ENCODE measurements around the gene TCERG1. TPM values are rescaled to one million over a fixed set of nuclear protein-coding genes. Genes with fewer than 3 reads are reported as not detected.
A peak's percentile ranks its signal among the peaks of the same experiment; 100 is the strongest.

Gene TCERG1
- total and polyA plus RNA-seq, 2 experiments from 2014 or later = 23.6 to 37.0 TPM

DNA sequence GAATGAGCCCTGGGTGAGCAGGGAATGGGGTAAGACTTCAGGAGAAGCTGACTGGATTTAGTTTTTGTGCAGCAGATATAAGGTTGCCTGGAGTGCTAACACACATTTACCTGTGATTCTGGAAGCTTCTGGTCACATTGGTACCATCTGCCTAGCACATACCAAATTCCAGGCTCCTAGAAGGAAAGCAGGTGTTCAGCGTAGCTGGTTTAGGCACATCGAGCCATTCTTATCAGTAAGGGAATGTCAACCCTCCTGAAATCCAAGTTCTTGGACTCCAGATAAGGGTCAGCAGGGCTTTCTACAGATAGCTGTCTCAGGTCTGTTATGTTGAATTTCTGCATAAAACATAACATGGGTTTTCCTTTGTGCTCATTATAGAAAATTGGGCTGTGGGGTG lies 10.3 kb downstream of the TCERG1 start:
- peaks cover 35% of the 10 kb centered on the region for H3K36me3 ChIP-seq (ENCODE audit: low read depth)
- H3K27me3 ChIP-seq (replicated peaks; ENCODE audit: insufficient read depth) = no peaks in the 10 kb centered on the region
- 88 to 97% methylated on average over 2 of the region's 2 CpGs for WGBS, 2 experiments (ENCODE audit: low coverage in 1 of 2, low lambda C conversion rate in 2 of 2, missing lambda C conversion rate in 2 of 2)
- no peak for DNase-seq
- H3K4me1 ChIP-seq (ENCODE audit: insufficient read depth) = peaks cover 22% of the 10 kb centered on the region
- in situ Hi-C loops (cut with MboI) = no loop called here
- peaks cover 13% of the 10 kb centered on the region for H4K20me1 ChIP-seq (ENCODE audit: insufficient read depth)
- no peaks in the 10 kb centered on the region for H3K9me3 ChIP-seq (ENCODE audit: low read depth)
- no peak overlapping the region for H3K4me3 ChIP-seq
- H2AFZ ChIP-seq = no peak overlapping the region
- no peaks in the 10 kb centered on the region for H3K9me2 ChIP-seq (ENCODE audit: insufficient read depth)
- H3K27ac ChIP-seq = no peak overlapping the region
- no peak overlapping the region for H3K9ac ChIP-seq
- no peak overlapping the region for H3K4me2 ChIP-seq (ENCODE audit: unreplicated experiment)
- TF ChIP-seq EZH2phosphoT487 (IDR thresholded peaks at IDR 0.05; ENCODE audit: insufficient read depth, low read depth) = no peak
- peaks cover 100% of the 10 kb centered on the region for H3K79me2 ChIP-seq (ENCODE audit: insufficient read depth)
- peaks cover 15% of the 10 kb centered on the region for H3F3A ChIP-seq (ENCODE audit: insufficient read depth)

DNA sequence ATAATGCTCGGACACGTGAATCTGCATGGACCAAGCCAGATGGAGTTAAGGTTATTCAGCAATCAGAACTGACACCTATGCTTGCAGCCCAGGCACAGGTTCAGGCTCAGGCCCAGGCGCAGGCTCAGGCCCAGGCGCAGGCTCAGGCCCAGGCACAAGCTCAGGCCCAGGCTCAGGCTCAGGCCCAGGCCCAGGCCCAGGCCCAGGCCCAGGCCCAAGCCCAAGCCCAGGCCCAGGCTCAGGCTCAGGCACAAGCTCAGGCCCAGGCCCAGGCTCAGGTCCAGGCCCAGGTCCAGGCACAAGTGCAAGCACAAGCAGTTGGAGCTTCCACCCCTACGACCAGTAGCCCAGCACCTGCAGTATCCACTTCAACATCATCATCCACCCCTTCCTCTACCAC lies 11.8 kb downstream of the TCERG1 start:
- in situ Hi-C loops (cut with MboI) = no loop called here
- WGBS, 2 experiments (ENCODE audit: low coverage in 1 of 2, low lambda C conversion rate in 2 of 2, missing lambda C conversion rate in 2 of 2) = 94 to 98% methylated on average over 5 of the region's 5 CpGs
- Histone ChIP-seq H3K9me3 (ENCODE audit: low read depth) (no peaks in the 10 kb centered on the region), H3K4me1 (ENCODE audit: insufficient read depth) (peaks cover 25% of the 10 kb centered on the region), H3K79me2 (ENCODE audit: insufficient read depth) (peaks cover 100% of the 10 kb centered on the region), H3K27ac (no peak overlapping the region), H3K36me3 (ENCODE audit: low read depth) (peaks cover 45% of the 10 kb centered on the region), H3F3A (ENCODE audit: insufficient read depth) (peaks cover 15% of the 10 kb centered on the region), H3K9ac (no peak overlapping the region), H2AFZ (no peak overlapping the region), H4K20me1 (ENCODE audit: insufficient read depth) (peaks cover 13% of the 10 kb centered on the region), H3K9me2 (ENCODE audit: insufficient read depth) (no peaks in the 10 kb centered on the region), H3K27me3 (replicated peaks; ENCODE audit: insufficient read depth) (no peaks in the 10 kb centered on the region), H3K4me3 (no peak overlapping the region), H3K4me2 (ENCODE audit: unreplicated experiment) (no peak overlapping the region)
- TF ChIP-seq EZH2 (IDR thresholded peaks at IDR 0.05; ENCODE audit: insufficient read depth, poor library complexity, severe bottlenecking) (no peak), EZH2phosphoT487 (IDR thresholded peaks at IDR 0.05; ENCODE audit: insufficient read depth, low read depth) (no peak)
- no peak for DNase-seq

DNA sequence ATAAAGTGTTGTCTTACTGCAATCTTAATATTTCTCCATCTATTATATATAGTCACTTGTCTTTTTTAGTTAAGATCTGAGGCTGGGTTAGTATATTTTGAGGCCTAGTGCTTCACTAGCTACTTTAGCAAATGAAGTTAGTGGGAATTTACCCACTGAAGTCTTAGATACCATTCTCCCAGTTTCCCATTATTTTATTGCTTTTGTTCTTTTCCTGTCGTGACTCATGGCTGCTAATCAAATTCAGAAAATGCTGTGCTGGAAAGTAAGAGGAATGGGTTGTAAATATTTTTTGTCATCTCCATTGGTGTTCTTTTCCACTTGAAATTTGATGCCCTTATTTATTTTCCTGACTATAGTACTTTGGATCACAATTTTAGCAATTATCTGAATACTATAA lies 14.2 kb downstream of the TCERG1 start:
- peak; percentile 36 for DNase-seq
- Histone ChIP-seq H3K27ac (no peak overlapping the region), H3K79me2 (ENCODE audit: insufficient read depth) (peaks cover 100% of the 10 kb centered on the region), H3K4me2 (ENCODE audit: unreplicated experiment) (no peak overlapping the region), H3K27me3 (replicated peaks; ENCODE audit: insufficient read depth) (no peaks in the 10 kb centered on the region), H3K4me3 (no peak overlapping the region), H3K9me2 (ENCODE audit: insufficient read depth) (no peaks in the 10 kb centered on the region), H2AFZ (no peak overlapping the region), H3K9ac (no peak overlapping the region), H3K9me3 (ENCODE audit: low read depth) (no peaks in the 10 kb centered on the region), H3K36me3 (ENCODE audit: low read depth) (peaks cover 49% of the 10 kb centered on the region), H3F3A (ENCODE audit: insufficient read depth) (peaks cover 25% of the 10 kb centered on the region), H3K4me1 (ENCODE audit: insufficient read depth) (peaks cover 25% of the 10 kb centered on the region), H4K20me1 (ENCODE audit: insufficient read depth) (no peaks in the 10 kb centered on the region)
- TF ChIP-seq EZH2 (IDR thresholded peaks at IDR 0.05; ENCODE audit: insufficient read depth, poor library complexity, severe bottlenecking) (no peak), EZH2phosphoT487 (IDR thresholded peaks at IDR 0.05; ENCODE audit: insufficient read depth, low read depth) (no peak)
- in situ Hi-C loops (cut with MboI) = no loop called here
- WGBS, 2 experiments (ENCODE audit: low coverage in 1 of 2, low lambda C conversion rate in 2 of 2, missing lambda C conversion rate in 2 of 2) = 36 to 50% methylated on average over 1 of the region's 1 CpG

DNA sequence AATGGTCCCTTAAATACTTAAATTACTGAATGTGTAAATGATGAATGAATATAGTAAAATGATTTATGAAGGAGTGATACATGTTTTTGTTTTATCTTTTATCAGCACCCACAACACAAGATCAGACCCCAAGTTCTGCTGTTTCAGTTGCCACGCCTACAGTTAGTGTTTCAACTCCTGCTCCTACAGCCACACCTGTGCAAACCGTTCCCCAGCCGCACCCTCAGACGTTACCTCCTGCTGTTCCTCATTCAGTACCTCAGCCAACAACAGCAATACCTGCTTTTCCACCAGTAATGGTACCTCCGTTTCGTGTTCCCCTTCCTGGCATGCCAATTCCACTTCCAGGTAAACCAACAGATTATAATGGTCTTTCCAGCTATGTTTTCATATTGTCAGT lies 16.3 kb downstream of the TCERG1 start:
- Histone ChIP-seq H2AFZ (no peak overlapping the region), H3K79me2 (ENCODE audit: insufficient read depth) (peaks cover 100% of the 10 kb centered on the region), H3K9ac (no peak overlapping the region), H3K27ac (no peak overlapping the region), H3K4me2 (ENCODE audit: unreplicated experiment) (no peak overlapping the region), H3F3A (ENCODE audit: insufficient read depth) (peaks cover 26% of the 10 kb centered on the region), H3K9me2 (ENCODE audit: insufficient read depth) (no peaks in the 10 kb centered on the region), H3K9me3 (ENCODE audit: low read depth) (no peaks in the 10 kb centered on the region), H3K4me1 (ENCODE audit: insufficient read depth) (peaks cover 25% of the 10 kb centered on the region), H3K4me3 (no peak overlapping the region), H3K27me3 (replicated peaks; ENCODE audit: insufficient read depth) (no peaks in the 10 kb centered on the region), H4K20me1 (ENCODE audit: insufficient read depth) (no peaks in the 10 kb centered on the region), H3K36me3 (ENCODE audit: low read depth) (peaks cover 37% of the 10 kb centered on the region)
- TF ChIP-seq EZH2 (IDR thresholded peaks at IDR 0.05; ENCODE audit: insufficient read depth, poor library complexity, severe bottlenecking) = no peak
- TF ChIP-seq EZH2phosphoT487 (IDR thresholded peaks at IDR 0.05; ENCODE audit: insufficient read depth, low read depth) = no peak
- in situ Hi-C loops (cut with MboI) = no loop called here
- 92 to 96% methylated on average over 6 of the region's 6 CpGs for WGBS, 2 experiments (ENCODE audit: low coverage in 1 of 2, low lambda C conversion rate in 2 of 2, missing lambda C conversion rate in 2 of 2)
- DNase-seq = no peak
